Activated CD8-positive, alpha-beta memory T cell treated with anti-CD3 and anti-CD28 coated beads, Interleukin-2, amount 50 U/mL, for 4 hours (primary cell): ENCODE data around the gene TEX53.

Source experiments
- DNase-seq: peaks from one replicate; pipeline ENCODE4 v3.0.0-alpha.2; 2020

TEX53 gene

GRCh38 chr9:114633438-114634089, 24.0 kb downstream of the TEX53 start:
- DNase-seq, result no peak

GRCh38 chr9:114631166-114631565, 26.4 kb downstream of the TEX53 start:
- DNase-seq, result no peak

GRCh38 chr9:114629563-114630090, 28.0 kb downstream of the TEX53 start:
- DNase-seq, result no peak

- DNase-seq, result no peak
Observed at GRCh38 chr9:114627553-114627952, 30.1 kb downstream of the TEX53 start.

GRCh38 chr9:114626415-114627020, 31.1 kb downstream of the TEX53 start:
- no peak for DNase-seq

GRCh38 chr9:114624677-114625076, 32.9 kb downstream of the TEX53 start:
- no peak for DNase-seq

GRCh38 chr9:114621975-114622609, 35.5 kb downstream of the TEX53 start:
- DNase-seq, result no peak

GRCh38 chr9:114621561-114621960, 36.0 kb downstream of the TEX53 start:
- no peak for DNase-seq

GRCh38 chr9:114619191-114619761, 38.3 kb downstream of the TEX53 start:
- no peak for DNase-seq

GRCh38 chr9:114616684-114617520, 40.7 kb downstream of the TEX53 start:
- DNase-seq, result no peak

GRCh38 chr9:114614373-114614772, 43.2 kb downstream of the TEX53 start:
- DNase-seq, result no peak

GRCh38 chr9:114613919-114614318, 43.7 kb downstream of the TEX53 start:
- DNase-seq, result no peak

- no peak for DNase-seq
Observed at GRCh38 chr9:114613087-114613486, 44.5 kb downstream of the TEX53 start.

GRCh38 chr9:114612272-114612923, 45.2 kb downstream of the TEX53 start:
- DNase-seq, result no peak

- peak; percentile 62 for DNase-seq
Observed at GRCh38 chr9:114611516-114612271, 45.9 kb downstream of the TEX53 start.

- DNase-seq, result no peak
Observed at GRCh38 chr9:114608525-114608796, 49.1 kb downstream of the TEX53 start.

- no peak for DNase-seq
Observed at GRCh38 chr9:114607671-114608524, 49.7 kb downstream of the TEX53 start.

GRCh38 chr9:114606597-114607207, 50.9 kb downstream of the TEX53 start:
- no peak for DNase-seq
